Measurements from ENCODE around the gene C4orf50.

Gene C4orf50

DNA sequence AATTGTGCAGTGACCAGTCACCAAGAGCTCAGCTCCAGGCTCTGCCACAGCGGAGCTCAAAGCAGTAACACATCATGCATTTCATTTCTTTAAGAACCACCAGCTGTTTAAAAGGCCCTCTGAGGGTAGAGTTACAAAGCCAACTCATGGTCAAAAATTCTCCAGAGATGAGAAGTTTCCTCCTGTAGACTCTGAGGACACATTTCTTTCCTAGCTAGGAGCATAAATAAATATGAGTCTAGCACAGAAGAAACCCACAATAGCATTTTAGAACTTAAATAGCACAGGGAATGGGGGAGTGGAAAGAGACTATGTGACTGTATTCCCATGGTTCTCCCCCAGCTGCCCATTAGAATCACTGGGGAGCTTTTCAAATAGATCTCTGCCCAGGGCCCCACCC lies 118.8 kb downstream of the C4orf50 start:
- no peak for ATAC-seq
- no peak for TF ChIP-seq CSDC2 (CRISPR knock-in tag; IDR thresholded peaks at IDR 0.05)
- no peak for TF ChIP-seq OSR1 (CRISPR knock-in tag; IDR thresholded peaks at IDR 0.05)
- TF ChIP-seq ZFP30 (CRISPR knock-in tag; IDR thresholded peaks at IDR 0.05) = no peak
- no peak for TF ChIP-seq BACH2 (CRISPR knock-in tag; IDR thresholded peaks at IDR 0.05; ENCODE audit: borderline replicate concordance)
- TF ChIP-seq RARB (CRISPR knock-in tag; IDR thresholded peaks at IDR 0.05) = no peak
- TF ChIP-seq, protein P1, sequence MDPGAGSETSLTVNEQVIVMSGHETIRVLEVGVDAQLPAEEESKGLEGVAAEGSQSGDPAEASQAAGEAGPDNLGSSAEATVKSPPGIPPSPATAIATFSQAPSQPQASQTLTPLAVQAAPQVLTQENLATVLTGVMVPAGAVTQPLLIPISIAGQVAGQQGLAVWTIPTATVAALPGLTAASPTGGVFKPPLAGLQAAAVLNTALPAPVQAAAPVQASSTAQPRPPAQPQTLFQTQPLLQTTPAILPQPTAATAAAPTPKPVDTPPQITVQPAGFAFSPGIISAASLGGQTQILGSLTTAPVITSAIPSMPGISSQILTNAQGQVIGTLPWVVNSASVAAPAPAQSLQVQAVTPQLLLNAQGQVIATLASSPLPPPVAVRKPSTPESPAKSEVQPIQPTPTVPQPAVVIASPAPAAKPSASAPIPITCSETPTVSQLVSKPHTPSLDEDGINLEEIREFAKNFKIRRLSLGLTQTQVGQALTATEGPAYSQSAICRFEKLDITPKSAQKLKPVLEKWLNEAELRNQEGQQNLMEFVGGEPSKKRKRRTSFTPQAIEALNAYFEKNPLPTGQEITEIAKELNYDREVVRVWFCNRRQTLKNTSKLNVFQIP (CRISPR knock-in tag; IDR thresholded peaks at IDR 0.05; ENCODE audit: borderline replicate concordance, low read depth) = no peak
- TF ChIP-seq ISL1 (CRISPR knock-in tag; IDR thresholded peaks at IDR 0.05) = no peak
- no peak for TF ChIP-seq ZNF70 (CRISPR knock-in tag; IDR thresholded peaks at IDR 0.05)
- no peak for TF ChIP-seq CSRNP3 (CRISPR knock-in tag; IDR thresholded peaks at IDR 0.05)
- TF ChIP-seq, protein P2, sequence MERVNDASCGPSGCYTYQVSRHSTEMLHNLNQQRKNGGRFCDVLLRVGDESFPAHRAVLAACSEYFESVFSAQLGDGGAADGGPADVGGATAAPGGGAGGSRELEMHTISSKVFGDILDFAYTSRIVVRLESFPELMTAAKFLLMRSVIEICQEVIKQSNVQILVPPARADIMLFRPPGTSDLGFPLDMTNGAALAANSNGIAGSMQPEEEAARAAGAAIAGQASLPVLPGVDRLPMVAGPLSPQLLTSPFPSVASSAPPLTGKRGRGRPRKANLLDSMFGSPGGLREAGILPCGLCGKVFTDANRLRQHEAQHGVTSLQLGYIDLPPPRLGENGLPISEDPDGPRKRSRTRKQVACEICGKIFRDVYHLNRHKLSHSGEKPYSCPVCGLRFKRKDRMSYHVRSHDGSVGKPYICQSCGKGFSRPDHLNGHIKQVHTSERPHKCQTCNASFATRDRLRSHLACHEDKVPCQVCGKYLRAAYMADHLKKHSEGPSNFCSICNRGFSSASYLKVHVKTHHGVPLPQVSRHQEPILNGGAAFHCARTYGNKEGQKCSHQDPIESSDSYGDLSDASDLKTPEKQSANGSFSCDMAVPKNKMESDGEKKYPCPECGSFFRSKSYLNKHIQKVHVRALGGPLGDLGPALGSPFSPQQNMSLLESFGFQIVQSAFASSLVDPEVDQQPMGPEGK (CRISPR knock-in tag; IDR thresholded peaks at IDR 0.05; ENCODE audit: borderline replicate concordance) = no peak
- TF ChIP-seq ZC3H10 (CRISPR knock-in tag; IDR thresholded peaks at IDR 0.05) = no peak
- no peak for TF ChIP-seq PPARA (CRISPR knock-in tag; IDR thresholded peaks at IDR 0.05; ENCODE audit: borderline replicate concordance)
- TF ChIP-seq ZNF565 (CRISPR knock-in tag; conservative IDR thresholded peaks at IDR 0.05; ENCODE audit: low read depth) = no peak
- no peak for TF ChIP-seq SNAI2 (CRISPR knock-in tag; IDR thresholded peaks at IDR 0.05)
- TF ChIP-seq ZNF8 (CRISPR knock-in tag; IDR thresholded peaks at IDR 0.05) = no peak
- TF ChIP-seq ZFP3 (CRISPR knock-in tag; IDR thresholded peaks at IDR 0.05) = no peak
- no peak for TF ChIP-seq TSHZ2 (CRISPR knock-in tag; IDR thresholded peaks at IDR 0.05)
- TF ChIP-seq ESRRG (CRISPR knock-in tag; IDR thresholded peaks at IDR 0.05) = no peak
- no peak for TF ChIP-seq GLIS3 (CRISPR knock-in tag; IDR thresholded peaks at IDR 0.05)

- TF ChIP-seq ZNF565 (CRISPR knock-in tag; conservative IDR thresholded peaks at IDR 0.05; ENCODE audit: low read depth) (no peak), PPARA (CRISPR knock-in tag; IDR thresholded peaks at IDR 0.05; ENCODE audit: borderline replicate concordance) (no peak), BACH2 (CRISPR knock-in tag; IDR thresholded peaks at IDR 0.05; ENCODE audit: borderline replicate concordance) (no peak), SNAI2 (CRISPR knock-in tag; IDR thresholded peaks at IDR 0.05) (no peak), RARB (CRISPR knock-in tag; IDR thresholded peaks at IDR 0.05) (no peak), TCF4 (CRISPR knock-in tag; IDR thresholded peaks at IDR 0.05; ENCODE audit: borderline replicate concordance) (no peak), GLIS3 (CRISPR knock-in tag; IDR thresholded peaks at IDR 0.05) (no peak), TOX (CRISPR knock-in tag; IDR thresholded peaks at IDR 0.05; ENCODE audit: borderline replicate concordance) (no peak), ZC3H10 (CRISPR knock-in tag; IDR thresholded peaks at IDR 0.05) (no peak)
- ATAC-seq = no peak
Measured at GRCh38 chr4:5897674-5898073, 120.6 kb downstream of the C4orf50 start.

DNA sequence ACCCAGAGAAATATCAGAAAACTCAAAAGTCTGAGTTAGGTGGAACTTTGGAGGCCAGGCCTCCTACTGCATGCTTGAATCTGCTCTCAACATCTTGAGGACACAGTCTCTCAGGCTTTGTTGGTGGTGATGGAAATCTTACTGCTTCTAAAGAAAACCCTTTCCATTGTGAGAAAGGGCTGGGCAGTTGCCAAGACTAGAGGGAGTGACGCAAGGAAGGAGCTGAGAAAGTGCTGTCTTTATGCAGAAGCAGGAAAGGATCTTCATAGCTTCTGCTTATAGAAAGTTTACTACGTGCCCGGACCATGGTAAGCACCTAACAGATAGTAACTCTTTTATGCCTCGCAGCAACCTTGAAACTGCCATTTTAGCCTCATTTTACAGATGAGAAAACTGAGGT lies 122.9 kb downstream of the C4orf50 start:
- TF ChIP-seq, protein P1 (CRISPR knock-in tag; IDR thresholded peaks at IDR 0.05; ENCODE audit: borderline replicate concordance, low read depth) = no peak
- TF ChIP-seq TCF4 (CRISPR knock-in tag; IDR thresholded peaks at IDR 0.05; ENCODE audit: borderline replicate concordance) (no peak), CREB5 (CRISPR knock-in tag; IDR thresholded peaks at IDR 0.05; ENCODE audit: low read depth) (no peak), RARB (CRISPR knock-in tag; IDR thresholded peaks at IDR 0.05) (no peak)
- ATAC-seq = no peak

All from SK-N-SH treated with all-trans-retinoic acid at 6 μM for 48 hours (cell line).